ENCODE measurements around the gene SLC16A2. TPM values are rescaled to one million over a fixed set of nuclear protein-coding genes. Genes with fewer than 3 reads are reported as not detected.

The SLC16A2 gene
- total RNA-seq, 2 donors from 2014 or later: 6.4 to 8.3 TPM

GRCh38 chrX:74426615-74427014 lies 5.3 kb downstream of the SLC16A2 start:
- TF ChIP-seq CTCF (IDR thresholded peaks at IDR 0.05): no peak
- DNase-seq (ENCODE audit: low spot score): no peak
- Histone ChIP-seq H3K9me3 (no peaks in the 10 kb centered on the region), H3K27me3 (no peaks in the 10 kb centered on the region), H3K4me1 (peaks cover 0 to 8% of the 10 kb centered on the region in 2 donors), H3K4me3 (no peak overlapping the region), H3K36me3 (no peaks in the 10 kb centered on the region), H3K27ac (no peak overlapping the region)

- Histone ChIP-seq H3K36me3 (no peaks in the 10 kb centered on the region), H3K27me3 (no peaks in the 10 kb centered on the region), H3K27ac (no peak overlapping the region), H3K9me3 (no peaks in the 10 kb centered on the region), H3K4me1 (no peaks in the 10 kb centered on the region), H3K4me3 (no peak overlapping the region)
- DNase-seq (ENCODE audit: low spot score): no peak
- no peak for TF ChIP-seq CTCF (IDR thresholded peaks at IDR 0.05)
Observed at GRCh38 chrX:74431797-74432196, 10.5 kb downstream of the SLC16A2 start.

GRCh38 chrX:74434336-74434735 lies 13.0 kb downstream of the SLC16A2 start:
- DNase-seq (ENCODE audit: low spot score): no peak
- TF ChIP-seq CTCF (IDR thresholded peaks at IDR 0.05): no peak
- no peaks in the 10 kb centered on the region for H3K36me3 ChIP-seq

GRCh38 chrX:74437530-74437929 lies 16.2 kb downstream of the SLC16A2 start:
- H3K4me3 ChIP-seq: no peak overlapping the region
- H3K27me3 ChIP-seq: no peaks in the 10 kb centered on the region
- no peak overlapping the region for H3K27ac ChIP-seq
- no peak for DNase-seq (ENCODE audit: low spot score)
- no peaks in the 10 kb centered on the region for H3K9me3 ChIP-seq
- no peaks in the 10 kb centered on the region for H3K4me1 ChIP-seq
- TF ChIP-seq CTCF (IDR thresholded peaks at IDR 0.05): no peak
- H3K36me3 ChIP-seq: no peaks in the 10 kb centered on the region

More at GRCh38 chrX:74434336-74434735, 13.0 kb downstream of the SLC16A2 start:
- no peak overlapping the region for H3K27ac ChIP-seq
- no peaks in the 10 kb centered on the region for H3K4me1 ChIP-seq
- H3K9me3 ChIP-seq: no peaks in the 10 kb centered on the region
- no peak overlapping the region for H3K4me3 ChIP-seq
- H3K27me3 ChIP-seq: no peaks in the 10 kb centered on the region

GRCh38 chrX:74438764-74439163 lies 17.5 kb downstream of the SLC16A2 start:
- Histone ChIP-seq H3K4me1 (no peaks in the 10 kb centered on the region), H3K9me3 (no peaks in the 10 kb centered on the region), H3K27me3 (no peaks in the 10 kb centered on the region), H3K4me3 (no peak overlapping the region), H3K27ac (no peak overlapping the region), H3K36me3 (no peaks in the 10 kb centered on the region)
- no peak for DNase-seq (ENCODE audit: low spot score)
- no peak for TF ChIP-seq CTCF (IDR thresholded peaks at IDR 0.05)

GRCh38 chrX:74445099-74445498 lies 23.8 kb downstream of the SLC16A2 start:
- H3K27me3 ChIP-seq: no peaks in the 10 kb centered on the region
- no peak overlapping the region for H3K27ac ChIP-seq
- H3K4me3 ChIP-seq: no peak overlapping the region
- no peaks in the 10 kb centered on the region for H3K4me1 ChIP-seq
- TF ChIP-seq CTCF (IDR thresholded peaks at IDR 0.05): no peak
- H3K36me3 ChIP-seq: no peaks in the 10 kb centered on the region
- DNase-seq (ENCODE audit: low spot score): no peak
- H3K9me3 ChIP-seq: no peaks in the 10 kb centered on the region
